Measurements from ENCODE around the gene CRYBA2. TPM values are rescaled to one million over a fixed set of nuclear protein-coding genes. Genes with fewer than 3 reads are reported as not detected.
A peak's percentile ranks its signal among the peaks of the same experiment; 100 is the strongest.

The CRYBA2 gene
- total and polyA plus RNA-seq, 10 donors, result not detected

GRCh38 chr2:218988164-218988563 is 5.1 kb downstream of the CRYBA2 start:
- 40 to 51% (median 48%) methylated on average over 3 of the region's 3 CpGs for WGBS, 5 donors
- TF ChIP-seq POLR2A (IDR thresholded peaks at IDR 0.05) (no peak), POLR2AphosphoS5 (IDR thresholded peaks at IDR 0.05) (no peak)
- TF ChIP-seq, protein P1, sequence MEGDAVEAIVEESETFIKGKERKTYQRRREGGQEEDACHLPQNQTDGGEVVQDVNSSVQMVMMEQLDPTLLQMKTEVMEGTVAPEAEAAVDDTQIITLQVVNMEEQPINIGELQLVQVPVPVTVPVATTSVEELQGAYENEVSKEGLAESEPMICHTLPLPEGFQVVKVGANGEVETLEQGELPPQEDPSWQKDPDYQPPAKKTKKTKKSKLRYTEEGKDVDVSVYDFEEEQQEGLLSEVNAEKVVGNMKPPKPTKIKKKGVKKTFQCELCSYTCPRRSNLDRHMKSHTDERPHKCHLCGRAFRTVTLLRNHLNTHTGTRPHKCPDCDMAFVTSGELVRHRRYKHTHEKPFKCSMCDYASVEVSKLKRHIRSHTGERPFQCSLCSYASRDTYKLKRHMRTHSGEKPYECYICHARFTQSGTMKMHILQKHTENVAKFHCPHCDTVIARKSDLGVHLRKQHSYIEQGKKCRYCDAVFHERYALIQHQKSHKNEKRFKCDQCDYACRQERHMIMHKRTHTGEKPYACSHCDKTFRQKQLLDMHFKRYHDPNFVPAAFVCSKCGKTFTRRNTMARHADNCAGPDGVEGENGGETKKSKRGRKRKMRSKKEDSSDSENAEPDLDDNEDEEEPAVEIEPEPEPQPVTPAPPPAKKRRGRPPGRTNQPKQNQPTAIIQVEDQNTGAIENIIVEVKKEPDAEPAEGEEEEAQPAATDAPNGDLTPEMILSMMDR (IDR thresholded peaks at IDR 0.05 in 8 of 11, conservative IDR thresholded peaks at IDR 0.05 in 3 of 11), result no peak
- Histone ChIP-seq H3K9me3 (no peaks in the 10 kb centered on the region), H3K4me1 (peaks cover 11 to 38% (median 28%) of the 10 kb centered on the region in 6 donors), H3K27ac (no peak overlapping the region), H3K36me3 (no peaks in the 10 kb centered on the region), H3K27me3 (replicated peaks in 1 of 7) (peaks cover 15 to 100% (median 100%) of the 10 kb centered on the region in 7 donors), H3K4me3 (no peak overlapping the region)
- peak; percentile 4 for DNase-seq
- intact Hi-C loops (cut with DNase I; ENCODE audit: low total_unique reads), result no loop called here

GRCh38 chr2:218986148-218986761 is 7.0 kb downstream of the CRYBA2 start:
- intact Hi-C loops (cut with DNase I; ENCODE audit: low total_unique reads), result no loop called here
- no peaks in the 10 kb centered on the region for H3K9me3 ChIP-seq
- WGBS, 5 donors, result 33 to 71% (median 49%) methylated on average over 4 of the region's 4 CpGs
- no peak for TF ChIP-seq POLR2A (IDR thresholded peaks at IDR 0.05)
- TF ChIP-seq, protein P1 (IDR thresholded peaks at IDR 0.05 in 8 of 11, conservative IDR thresholded peaks at IDR 0.05 in 3 of 11), result no peak
- TF ChIP-seq POLR2AphosphoS5 (IDR thresholded peaks at IDR 0.05), result no peak
- peaks cover 17 to 100% (median 100%) of the 10 kb centered on the region in 7 donors for H3K27me3 ChIP-seq (replicated peaks in 1 of 7)
- no peak overlapping the region for H3K27ac ChIP-seq
- H3K36me3 ChIP-seq, result no peaks in the 10 kb centered on the region
- H3K4me1 ChIP-seq, result peaks cover 20 to 46% (median 38%) of the 10 kb centered on the region in 6 donors
- H3K4me3 ChIP-seq, result no peak overlapping the region
- DNase-seq, result no peak

GRCh38 chr2:218985325-218986091 is 7.7 kb downstream of the CRYBA2 start:
- Histone ChIP-seq H3K4me1 (peaks cover 27 to 54% (median 45%) of the 10 kb centered on the region in 6 donors), H3K36me3 (no peaks in the 10 kb centered on the region), H3K4me3 (peak overlapping the region in 3 of 8 donors; percentile 7 to 37 (median 13)), H3K27me3 (replicated peaks in 1 of 7) (peaks cover 19 to 100% (median 100%) of the 10 kb centered on the region in 7 donors), H3K27ac (no peak overlapping the region), H3K9me3 (no peaks in the 10 kb centered on the region)
- DNase-seq, result no peak
- WGBS, 5 donors, result 3 to 6% (median 4%) methylated on average over 26 to 49 of the region's 49 CpGs
- intact Hi-C loops (cut with DNase I; ENCODE audit: low total_unique reads), result no loop called here
- TF ChIP-seq POLR2AphosphoS5 (IDR thresholded peaks at IDR 0.05) (no peak), POLR2A (IDR thresholded peaks at IDR 0.05) (no peak)
- TF ChIP-seq, protein P1 (IDR thresholded peaks at IDR 0.05 in 8 of 11, conservative IDR thresholded peaks at IDR 0.05 in 3 of 11), result no peak

- H3K27ac ChIP-seq, result no peak within 1 kb of the TSS
- peak within 1 kb of the TSS in 5 of 8 donors; percentile 3 to 37 (median 10) for H3K4me3 ChIP-seq
- intact Hi-C loops (cut with DNase I; ENCODE audit: low total_unique reads), result no loop called here
- H3K27me3 ChIP-seq (replicated peaks in 1 of 7), result peaks cover 19 to 100% (median 97%) of the 10 kb centered on the region in 7 donors
- no peaks in the 10 kb centered on the region for H3K36me3 ChIP-seq
- peaks cover 28 to 59% (median 48%) of the 10 kb centered on the region in 6 donors for H3K4me1 ChIP-seq
- TF ChIP-seq POLR2A (IDR thresholded peaks at IDR 0.05) (no peak), POLR2AphosphoS5 (IDR thresholded peaks at IDR 0.05) (no peak)
- TF ChIP-seq, protein P1 (IDR thresholded peaks at IDR 0.05 in 8 of 11, conservative IDR thresholded peaks at IDR 0.05 in 3 of 11), result no peak
- 1 to 2% (median 1%) methylated on average over 17 to 32 of the region's 32 CpGs for WGBS, 5 donors
- DNase-seq, result no peak
- H3K9me3 ChIP-seq, result no peaks in the 10 kb centered on the region
These were observed 8.2 kb downstream of the CRYBA2 start, which contains the start of gene FEV for GRCh38 chr2:218985021-218985324. FEV (minus strand) TSS chr2:218985184; CDS start chr2:218985075, 109 bp downstream.
